ENCODE data around the gene KRTAP4-5.

- TF ChIP-seq CTCF (conservative IDR thresholded peaks at IDR 0.05) (no peak), EZH2 (IDR thresholded peaks at IDR 0.05; ENCODE audit: low read depth) (no peak)
Measured at GRCh38 chr17:41144846-41145245, 4.8 kb downstream of the KRTAP4-5 start.

Data from PC-9 (cell line).